Naive B cell (primary cell): Measurements from ENCODE around the gene HRH1. TPM values are rescaled to one million over a fixed set of nuclear protein-coding genes. Genes with fewer than 3 reads are reported as not detected.

ENCODE experiments used
- ATAC-seq, 2 donors: fragments of 150-1000 bp; cut with Tn5 transposase; 2 replicates each; pipeline ENCODE4 v1.10.0; 2021; ENCODE audit warnings: low read depth in 2 of 2, mild to moderate bottlenecking in 2 of 2, moderate library complexity in 2 of 2
- DNase-seq: peaks from one replicate; pipeline ENCODE4 v3.0.0; 2022
- H3K27ac Mint-ChIP-seq, 6 donors: one replicate each; pipeline ENCODE4 v1.8.0; 2020 to 2022; ENCODE audit warnings: mild to moderate bottlenecking in 6 of 6, mixed read lengths in 6 of 6, moderate library complexity in 5 of 6, inconsistent platforms in 2 of 6
- H3K27me3 Mint-ChIP-seq, 3 donors: one replicate each; pipeline ENCODE4 v1.8.0; 2021 to 2022; ENCODE audit warnings: mixed read lengths in 3 of 3, mild to moderate bottlenecking in 1 of 3
- H3K36me3 Mint-ChIP-seq, 2 donors: one replicate each; pipeline ENCODE4 v1.8.0; 2020 to 2022; ENCODE audit warnings: mixed read lengths in 2 of 2, inconsistent platforms in 1 of 2, mild to moderate bottlenecking in 1 of 2
- H3K4me1 Mint-ChIP-seq, 3 donors: one replicate each; pipeline ENCODE4 v1.8.0; 2020 to 2022; ENCODE audit warnings: mixed read lengths in 3 of 3, inconsistent platforms in 1 of 3, mild to moderate bottlenecking in 1 of 3, moderate library complexity in 1 of 3
- H3K4me3 Mint-ChIP-seq, 8 donors: one replicate each; pipeline ENCODE4 v1.8.0; 2020 to 2022; ENCODE audit warnings: mild to moderate bottlenecking in 8 of 8, mixed read lengths in 8 of 8, moderate library complexity in 8 of 8, inconsistent platforms in 2 of 8
- H3K9me3 Mint-ChIP-seq, 7 donors: one replicate each; pipeline ENCODE4 v1.8.0; 2020 to 2022; ENCODE audit warnings: mixed read lengths in 7 of 7, mild to moderate bottlenecking in 5 of 7, inconsistent platforms in 2 of 7, moderate library complexity in 1 of 7
- polyA plus RNA-seq, 6 donors: library from polyadenylated mRNA; unstranded; fragments of 300-500 nt; fragmentation: Illumina TruSeq; gene quantifications; one replicate each; pipeline ENCODE4 v1.2.3, GENCODE V29; 2021; ENCODE audit warnings: low read depth in 6 of 6

Gene HRH1
- polyA plus RNA-seq, 6 donors from 2014 or later: not detected

GRCh38 chr3:11276901-11277300, 122.6 kb downstream of the HRH1 start:
- Mint-ChIP-seq H3K27me3 (no peaks in the 10 kb centered on the region), H3K36me3 (peaks cover 14 to 18% of the 10 kb centered on the region in 2 donors), H3K4me1 (peaks cover 40 to 51% (median 43%) of the 10 kb centered on the region in 3 donors), H3K9me3 (peaks cover 0 to 8% (median 2%) of the 10 kb centered on the region in 7 donors), H3K4me3 (peak overlapping the region in 2 of 8 donors; percentile 30 to 61), H3K27ac (peak overlapping the region in 2 of 6 donors; percentile 6 to 61)
- ATAC-seq: no peak
- no peak for DNase-seq

- Mint-ChIP-seq H3K27me3 (no peaks in the 10 kb centered on the region), H3K36me3 (peaks cover 0 to 8% of the 10 kb centered on the region in 2 donors), H3K4me1 (peaks cover 6 to 13% (median 10%) of the 10 kb centered on the region in 3 donors), H3K27ac (peak overlapping the region in 2 of 6 donors; percentile 36 to 92), H3K9me3 (peaks cover 0 to under 1% (median 0%) of the 10 kb centered on the region in 7 donors), H3K4me3 (no peak overlapping the region)
- no peak for ATAC-seq
- DNase-seq: no peak
These were observed 128.2 kb downstream of the HRH1 start for GRCh38 chr3:11282250-11283138.

- peaks cover 10 to 19% (median 15%) of the 10 kb centered on the region in 3 donors for H3K4me1 Mint-ChIP-seq
These were observed 128.8 kb downstream of the HRH1 start for GRCh38 chr3:11283139-11283475.

GRCh38 chr3:11284011-11284410, 129.7 kb downstream of the HRH1 start:
- no peak overlapping the region for H3K4me3 Mint-ChIP-seq
- peak overlapping the region in 3 of 6 donors; percentile 12 to 57 (median 38) for H3K27ac Mint-ChIP-seq
- no peaks in the 10 kb centered on the region for H3K9me3 Mint-ChIP-seq
- H3K36me3 Mint-ChIP-seq: peaks cover 0 to 8% of the 10 kb centered on the region in 2 donors
- peaks cover 19 to 28% (median 21%) of the 10 kb centered on the region in 3 donors for H3K4me1 Mint-ChIP-seq
- ATAC-seq (no peak), DNase-seq (no peak)
- H3K27me3 Mint-ChIP-seq: no peaks in the 10 kb centered on the region

More at GRCh38 chr3:11283139-11283475, 128.8 kb downstream of the HRH1 start:
- peak overlapping the region in 1 of 6 donors; percentile 69 for H3K27ac Mint-ChIP-seq
- no peaks in the 10 kb centered on the region for H3K9me3 Mint-ChIP-seq
- peaks cover 0 to 8% of the 10 kb centered on the region in 2 donors for H3K36me3 Mint-ChIP-seq
- no peak overlapping the region for H3K4me3 Mint-ChIP-seq
- no peaks in the 10 kb centered on the region for H3K27me3 Mint-ChIP-seq
- ATAC-seq (no peak), DNase-seq (no peak)

- H3K36me3 Mint-ChIP-seq: peaks cover 0 to 8% of the 10 kb centered on the region in 2 donors
- no peaks in the 10 kb centered on the region for H3K27me3 Mint-ChIP-seq
- DNase-seq (no peak), ATAC-seq (no peak)
- H3K9me3 Mint-ChIP-seq: peaks cover 0 to 2% (median 0%) of the 10 kb centered on the region in 7 donors
- H3K4me3 Mint-ChIP-seq: no peak overlapping the region
- H3K4me1 Mint-ChIP-seq: peaks cover 31 to 43% (median 35%) of the 10 kb centered on the region in 3 donors
- peak overlapping the region in 3 of 6 donors; percentile 50 to 98 (median 68) for H3K27ac Mint-ChIP-seq
These were observed 131.2 kb downstream of the HRH1 start for GRCh38 chr3:11285471-11285870.

GRCh38 chr3:11287404-11287803, 133.1 kb downstream of the HRH1 start:
- no peak for DNase-seq
- Mint-ChIP-seq H3K9me3 (peaks cover 0 to 2% (median 0%) of the 10 kb centered on the region in 7 donors), H3K27me3 (no peaks in the 10 kb centered on the region), H3K4me1 (peaks cover 44 to 59% (median 54%) of the 10 kb centered on the region in 3 donors), H3K4me3 (peak overlapping the region in 2 of 8 donors; percentile 52 to 67), H3K27ac (peak overlapping the region; percentile 92 to 99 (median 98)), H3K36me3 (peaks cover 0 to 8% of the 10 kb centered on the region in 2 donors)
- no peak for ATAC-seq

GRCh38 chr3:11288021-11288491, 133.8 kb downstream of the HRH1 start:
- peaks cover 48 to 59% (median 54%) of the 10 kb centered on the region in 3 donors for H3K4me1 Mint-ChIP-seq
- no peaks in the 10 kb centered on the region for H3K27me3 Mint-ChIP-seq
- peaks cover 0 to 8% of the 10 kb centered on the region in 2 donors for H3K36me3 Mint-ChIP-seq
- peaks cover 0 to 2% (median 0%) of the 10 kb centered on the region in 7 donors for H3K9me3 Mint-ChIP-seq
- no peak for ATAC-seq
- peak overlapping the region in 3 of 8 donors; percentile 69 to 78 (median 74) for H3K4me3 Mint-ChIP-seq
- DNase-seq: no peak
- peak overlapping the region; percentile 93 to 99 (median 98) for H3K27ac Mint-ChIP-seq

GRCh38 chr3:11288786-11289637, 134.7 kb downstream of the HRH1 start:
- ATAC-seq (peak; percentile 94), DNase-seq (peak; percentile 74)
- Mint-ChIP-seq H3K4me1 (peaks cover 48 to 59% (median 54%) of the 10 kb centered on the region in 3 donors), H3K36me3 (peaks cover 0 to 6% of the 10 kb centered on the region in 2 donors), H3K27me3 (no peaks in the 10 kb centered on the region), H3K9me3 (peaks cover 0 to 2% (median 0%) of the 10 kb centered on the region in 7 donors), H3K27ac (peak overlapping the region; percentile 93 to 99 (median 98)), H3K4me3 (peak overlapping the region; percentile 65 to 85 (median 76))

GRCh38 chr3:11289864-11290263, 135.6 kb downstream of the HRH1 start:
- H3K4me1 Mint-ChIP-seq: peaks cover 48 to 59% (median 54%) of the 10 kb centered on the region in 3 donors
- ATAC-seq: no peak
- no peak for DNase-seq
- H3K4me3 Mint-ChIP-seq: peak overlapping the region in 6 of 8 donors; percentile 62 to 85 (median 76)
- H3K9me3 Mint-ChIP-seq: peaks cover 0 to 2% (median 0%) of the 10 kb centered on the region in 7 donors
- H3K36me3 Mint-ChIP-seq: peaks cover 0 to 3% of the 10 kb centered on the region in 2 donors
- H3K27ac Mint-ChIP-seq: peak overlapping the region; percentile 93 to 99 (median 98)
- no peaks in the 10 kb centered on the region for H3K27me3 Mint-ChIP-seq

GRCh38 chr3:11290743-11291680, 136.7 kb downstream of the HRH1 start:
- Mint-ChIP-seq H3K36me3 (peaks cover 0 to 3% of the 10 kb centered on the region in 2 donors), H3K27me3 (no peaks in the 10 kb centered on the region), H3K27ac (peak overlapping the region; percentile 90 to 99 (median 98)), H3K4me3 (peak overlapping the region in 6 of 8 donors; percentile 44 to 78 (median 68)), H3K9me3 (peaks cover 0 to 2% (median 0%) of the 10 kb centered on the region in 7 donors), H3K4me1 (peaks cover 48 to 56% (median 54%) of the 10 kb centered on the region in 3 donors)
- peak; percentile 24 for DNase-seq
- ATAC-seq: peak; percentile 18 to 25

GRCh38 chr3:11291808-11292207, 137.5 kb downstream of the HRH1 start:
- Mint-ChIP-seq H3K4me3 (peak overlapping the region in 1 of 8 donors; percentile 58), H3K27ac (peak overlapping the region; percentile 90 to 99 (median 98)), H3K36me3 (no peaks in the 10 kb centered on the region), H3K4me1 (peaks cover 48 to 54% (median 53%) of the 10 kb centered on the region in 3 donors), H3K9me3 (peaks cover 0 to 2% (median 0%) of the 10 kb centered on the region in 7 donors), H3K27me3 (no peaks in the 10 kb centered on the region)
- DNase-seq: no peak
- no peak for ATAC-seq

- Mint-ChIP-seq H3K4me3 (peak overlapping the region in 1 of 8 donors; percentile 42), H3K4me1 (peaks cover 0 to 9% (median 2%) of the 10 kb centered on the region in 3 donors), H3K9me3 (no peaks in the 10 kb centered on the region), H3K36me3 (peaks cover 19 to 27% of the 10 kb centered on the region in 2 donors), H3K27ac (peak overlapping the region in 3 of 6 donors; percentile 12 to 80 (median 70)), H3K27me3 (no peaks in the 10 kb centered on the region)
- ATAC-seq (no peak), DNase-seq (no peak)
These were observed 142.8 kb downstream of the HRH1 start for GRCh38 chr3:11297126-11297525.
